SH-SY5Y (cell line): ENCODE data around the gene SPTLC1.

Experiments
- GATA2 ChIP-seq: IDR thresholded peaks from 2 replicates; pipeline ENCODE4 v1.6.1; 2011; ENCODE audit warnings: mild to moderate bottlenecking, low read depth, low read length
- GATA3 ChIP-seq: IDR thresholded peaks from 2 replicates; pipeline ENCODE4 v1.6.1; 2011; ENCODE audit warnings: low read depth, mild to moderate bottlenecking, low read length, moderate library complexity

The SPTLC1 gene

DNA sequence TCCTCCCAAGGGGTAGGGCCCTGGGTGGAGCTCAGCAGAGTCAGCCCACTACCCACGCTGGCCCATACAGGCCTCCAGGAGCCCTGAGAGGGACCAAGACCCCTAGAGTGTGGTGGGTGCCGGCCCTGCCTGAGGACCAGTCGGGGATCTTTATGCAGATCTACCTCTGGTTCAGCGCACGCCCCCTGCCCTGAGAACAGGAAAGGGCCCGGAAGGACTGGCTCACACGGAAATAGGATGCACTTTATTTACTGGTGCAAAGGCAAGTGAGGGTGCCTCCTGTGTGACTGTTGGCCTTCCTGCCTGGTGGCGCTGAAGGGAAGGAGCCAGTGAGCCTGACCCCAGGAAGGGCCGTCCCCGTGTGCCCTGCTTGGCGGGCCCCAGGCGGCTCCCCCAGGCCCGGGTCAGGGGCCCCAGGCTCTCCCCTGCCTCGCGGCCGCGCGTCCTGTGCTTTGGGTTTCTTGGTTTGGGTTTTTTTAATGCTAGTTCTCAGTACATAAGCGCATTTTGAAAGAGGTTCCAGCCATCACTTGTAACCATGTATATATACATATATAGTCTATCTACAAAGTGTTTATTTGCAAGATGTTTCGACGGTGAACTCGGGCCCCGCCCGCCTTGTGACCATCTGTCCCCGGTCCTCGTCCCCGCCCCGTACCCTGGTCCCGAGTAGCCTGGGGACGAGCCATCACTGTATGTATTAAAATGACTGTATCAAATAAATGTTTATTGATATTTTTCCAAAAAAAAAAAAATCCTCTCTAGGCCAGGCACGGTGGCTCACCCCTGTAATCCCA, 88.8 kb downstream of the SPTLC1 start:
- TF ChIP-seq GATA2 (no peak), GATA3 (no peak)

DNA sequence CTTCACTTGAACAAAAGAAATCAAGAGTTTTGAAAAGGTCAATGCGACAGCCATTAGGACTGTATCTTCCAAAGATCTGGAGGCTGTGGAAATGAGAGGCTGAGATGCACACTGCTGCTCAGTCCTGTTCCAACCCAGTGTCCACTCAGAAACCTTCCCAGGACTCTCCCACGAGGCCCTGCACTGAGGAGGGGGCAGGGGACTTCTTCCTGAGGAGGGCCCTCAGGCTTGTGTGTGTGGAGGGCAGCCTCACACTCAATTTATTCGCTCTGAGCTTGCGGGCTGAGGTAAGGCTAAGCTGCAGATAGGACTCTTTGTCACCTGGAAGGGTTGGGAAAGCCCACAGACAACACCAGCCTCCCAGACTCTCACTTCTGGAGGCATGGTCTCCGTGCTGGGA, 95.6 kb downstream of the SPTLC1 start:
- TF ChIP-seq GATA2 (no peak), GATA3 (no peak)

- TF ChIP-seq GATA2, result no peak
- no peak for TF ChIP-seq GATA3
These were observed 104.3 kb downstream of the SPTLC1 start for GRCh38 chr9:92010705-92011536.

DNA sequence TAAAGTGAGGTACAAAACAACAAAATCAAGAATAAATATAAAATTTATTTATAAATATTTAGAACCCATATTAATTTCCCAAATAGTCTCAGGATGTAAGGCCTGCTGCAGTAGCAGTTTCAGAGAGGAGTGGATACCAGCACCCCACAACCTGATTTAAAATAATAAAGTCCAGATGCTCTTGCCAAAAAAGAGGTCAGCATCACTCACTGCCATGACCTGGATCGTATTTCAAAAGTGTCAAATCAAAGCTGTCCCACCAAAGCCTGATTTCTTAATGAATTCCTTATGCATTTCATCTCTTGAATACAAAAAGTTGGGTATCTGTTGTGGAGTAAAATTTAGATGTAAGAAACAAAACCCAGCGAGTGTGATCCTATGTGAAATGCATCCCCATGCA, 107.2 kb downstream of the SPTLC1 start:
- TF ChIP-seq GATA3, result no peak
- TF ChIP-seq GATA2, result no peak

GRCh38 chr9:92004045-92004392, 111.2 kb downstream of the SPTLC1 start:
- TF ChIP-seq GATA3 (no peak), GATA2 (no peak)

DNA sequence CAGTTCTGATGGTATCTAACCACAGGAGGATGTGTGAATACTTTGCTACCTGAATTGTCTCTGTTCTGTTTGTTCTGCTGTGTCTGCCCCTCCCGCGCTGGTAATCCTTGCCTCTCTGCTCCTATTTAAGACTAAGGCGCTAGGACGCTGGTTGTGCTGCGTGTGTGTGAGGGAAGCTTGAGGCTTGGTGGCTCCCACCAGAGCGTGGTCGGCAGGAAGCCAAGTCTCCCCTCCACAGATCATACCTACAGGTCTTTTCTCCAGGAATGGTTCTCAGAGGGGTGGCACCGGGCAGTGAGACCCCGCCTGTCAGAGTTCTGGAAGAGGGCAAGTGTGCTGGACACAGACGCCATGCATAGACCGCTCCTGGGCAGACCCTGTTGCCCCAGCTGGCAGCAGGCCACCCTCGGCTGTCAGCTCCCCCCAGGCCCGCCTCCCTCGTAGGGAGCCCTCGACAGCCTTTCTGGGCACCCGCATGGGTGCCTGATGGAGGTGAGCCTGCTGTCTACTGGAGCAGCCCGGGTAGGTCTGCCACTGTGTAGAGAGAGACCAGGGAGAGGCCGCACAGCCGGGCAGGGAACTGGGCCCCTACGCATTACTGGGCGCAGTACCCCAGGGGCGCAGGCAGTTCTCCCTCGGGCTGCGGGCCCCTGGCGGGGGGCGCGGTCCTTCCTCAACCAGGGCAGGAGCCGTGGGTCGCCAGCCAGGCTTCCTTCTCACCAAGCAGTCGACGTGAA, 111.7 kb downstream of the SPTLC1 start:
- TF ChIP-seq GATA3 (no peak), GATA2 (no peak)

DNA sequence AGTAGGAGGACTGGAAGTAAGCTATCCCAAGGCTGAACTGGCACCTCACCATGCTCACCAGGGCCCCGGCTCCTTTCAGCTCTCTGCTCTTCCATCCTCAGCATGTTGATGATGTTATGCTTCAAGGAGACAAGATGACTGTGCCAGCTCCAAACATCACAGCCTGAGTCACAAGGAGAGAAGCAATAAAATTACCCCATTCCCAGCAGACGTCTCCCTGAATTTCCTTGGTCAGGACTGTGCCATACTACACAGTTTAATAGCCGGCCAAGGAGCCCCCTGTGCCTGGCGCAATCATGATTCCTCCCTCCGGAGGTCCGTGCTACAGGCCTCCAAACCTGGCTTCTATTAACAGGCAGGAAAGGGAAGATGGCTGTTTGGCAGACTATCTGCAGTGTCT, 114.0 kb downstream of the SPTLC1 start:
- no peak for TF ChIP-seq GATA2
- TF ChIP-seq GATA3, result no peak

DNA sequence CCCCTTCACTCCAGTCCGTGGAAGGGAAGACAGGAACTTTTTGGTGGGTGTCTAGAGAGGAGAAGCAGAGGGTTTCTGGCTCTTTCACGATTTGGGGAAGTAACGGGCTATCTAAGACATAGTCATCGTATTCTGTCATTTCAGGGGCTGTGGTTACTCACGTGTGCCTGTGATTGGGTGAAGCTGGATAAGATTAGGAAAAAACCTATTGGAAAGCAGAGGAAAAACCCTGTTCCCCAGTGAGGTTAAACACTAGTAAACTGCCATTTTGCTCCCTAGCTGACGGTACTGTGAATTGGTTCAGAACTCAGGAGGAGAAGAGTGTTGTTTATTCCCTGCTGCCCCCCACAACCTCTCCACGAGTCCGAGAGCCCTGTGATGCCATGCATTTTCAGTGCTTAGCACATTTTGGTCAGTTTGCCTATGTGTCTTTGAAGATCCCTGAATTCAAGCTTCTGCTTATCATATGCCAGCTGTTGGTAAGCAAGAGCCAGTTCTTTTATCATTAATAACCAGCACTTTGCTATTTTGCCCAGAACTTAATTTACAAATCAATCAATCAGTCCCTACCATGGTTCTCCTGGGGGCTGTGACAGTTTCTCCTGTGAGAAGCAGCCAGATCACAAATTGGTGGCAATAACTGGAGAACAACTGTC, 120.1 kb downstream of the SPTLC1 start:
- TF ChIP-seq GATA3 (no peak), GATA2 (no peak)

DNA sequence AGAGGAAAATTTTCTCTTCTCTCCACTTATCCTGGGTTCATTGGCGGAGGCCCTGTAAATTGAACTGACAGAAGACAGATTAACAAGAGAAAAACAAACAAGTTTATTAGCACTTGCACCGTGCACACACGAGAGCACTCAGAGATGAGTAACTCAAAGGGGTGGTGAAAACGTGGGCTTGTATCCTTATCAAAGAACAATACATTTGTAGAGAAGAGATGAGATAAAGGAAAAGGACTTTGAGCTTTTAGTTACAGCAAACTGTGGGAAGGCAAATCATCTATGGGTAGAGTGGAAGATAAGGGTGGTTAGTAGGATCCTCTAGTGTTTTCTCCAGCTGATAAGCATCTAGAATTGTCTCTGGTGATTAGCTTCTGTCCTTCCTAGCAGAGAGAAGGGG, 120.8 kb downstream of the SPTLC1 start:
- TF ChIP-seq GATA3, result peak; percentile 56
- peak; percentile 68; the same call in 1 of the 2 replicates for TF ChIP-seq GATA2

GRCh38 chr9:91992461-91993041, 122.7 kb downstream of the SPTLC1 start:
- TF ChIP-seq GATA3 (no peak), GATA2 (no peak)

DNA sequence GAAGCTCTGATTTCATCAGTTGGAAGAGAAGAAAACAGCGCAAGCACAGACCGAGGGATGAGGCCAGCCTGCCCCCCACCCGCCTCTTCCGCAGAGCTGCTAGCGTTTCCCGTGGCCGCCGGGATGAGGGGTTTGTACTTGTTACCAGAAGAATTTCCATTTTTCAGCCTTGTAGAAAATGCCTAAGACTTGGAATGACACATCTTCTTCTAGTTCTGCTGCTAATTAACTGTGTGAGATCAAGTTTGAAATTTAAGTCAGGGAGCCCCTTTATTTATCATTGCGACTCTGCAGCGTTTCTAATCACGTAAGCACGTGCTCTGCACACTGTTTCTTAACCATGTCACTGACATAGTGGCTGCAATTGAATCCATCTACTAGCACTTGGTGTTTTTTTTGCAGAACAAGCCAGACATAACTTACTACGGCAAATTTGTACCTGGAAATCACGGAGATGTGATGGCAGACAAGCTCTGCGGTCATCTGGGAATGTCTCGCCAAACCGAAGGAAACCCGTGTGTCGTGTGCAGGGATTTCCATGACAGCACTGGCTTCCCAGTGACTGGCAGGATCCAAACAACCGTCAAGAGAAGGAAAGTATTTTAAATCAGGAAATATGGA, 123.4 kb downstream of the SPTLC1 start:
- no peak for TF ChIP-seq GATA2
- no peak for TF ChIP-seq GATA3

- TF ChIP-seq GATA2 (no peak), GATA3 (no peak)
These were observed 129.0 kb downstream of the SPTLC1 start for GRCh38 chr9:91986248-91986647.

- TF ChIP-seq GATA2 (no peak), GATA3 (no peak)
These were observed 129.5 kb downstream of the SPTLC1 start for GRCh38 chr9:91985692-91986091.
